Measurements from ENCODE around the gene HNF1B.
A peak's percentile ranks its signal among the peaks of the same experiment; 100 is the strongest.

The HNF1B gene

DNA sequence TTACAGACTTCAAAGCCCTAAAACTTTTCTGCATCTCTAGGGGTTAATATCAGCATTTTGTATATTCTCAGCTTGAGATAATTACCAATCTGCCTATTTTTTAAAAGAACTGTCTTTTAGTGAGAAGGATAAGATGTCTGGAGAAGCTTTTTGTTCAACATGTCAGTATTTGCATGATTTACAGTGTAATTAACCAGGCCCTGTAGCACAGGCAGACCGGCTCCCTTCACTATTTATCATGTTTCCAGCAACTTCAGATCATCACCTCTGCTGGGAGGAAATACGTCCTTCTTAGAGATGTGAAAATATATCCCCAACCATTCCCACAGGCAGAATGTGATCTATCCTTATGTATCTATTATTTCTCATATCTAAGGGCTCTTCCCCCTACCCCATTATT, 93.0 kb downstream of the HNF1B start:
- no peak for DNase-seq (ENCODE audit: extremely low spot score)
- TF ChIP-seq, protein P1, sequence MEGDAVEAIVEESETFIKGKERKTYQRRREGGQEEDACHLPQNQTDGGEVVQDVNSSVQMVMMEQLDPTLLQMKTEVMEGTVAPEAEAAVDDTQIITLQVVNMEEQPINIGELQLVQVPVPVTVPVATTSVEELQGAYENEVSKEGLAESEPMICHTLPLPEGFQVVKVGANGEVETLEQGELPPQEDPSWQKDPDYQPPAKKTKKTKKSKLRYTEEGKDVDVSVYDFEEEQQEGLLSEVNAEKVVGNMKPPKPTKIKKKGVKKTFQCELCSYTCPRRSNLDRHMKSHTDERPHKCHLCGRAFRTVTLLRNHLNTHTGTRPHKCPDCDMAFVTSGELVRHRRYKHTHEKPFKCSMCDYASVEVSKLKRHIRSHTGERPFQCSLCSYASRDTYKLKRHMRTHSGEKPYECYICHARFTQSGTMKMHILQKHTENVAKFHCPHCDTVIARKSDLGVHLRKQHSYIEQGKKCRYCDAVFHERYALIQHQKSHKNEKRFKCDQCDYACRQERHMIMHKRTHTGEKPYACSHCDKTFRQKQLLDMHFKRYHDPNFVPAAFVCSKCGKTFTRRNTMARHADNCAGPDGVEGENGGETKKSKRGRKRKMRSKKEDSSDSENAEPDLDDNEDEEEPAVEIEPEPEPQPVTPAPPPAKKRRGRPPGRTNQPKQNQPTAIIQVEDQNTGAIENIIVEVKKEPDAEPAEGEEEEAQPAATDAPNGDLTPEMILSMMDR (IDR thresholded peaks at IDR 0.05; ENCODE audit: control extremely low read depth, extremely low read depth, low read depth, missing control alignments) = no peak
- ChIA-PET CTCF (interaction anchor here (1.7 to 5.4 kb wide), 3 partner anchors 115 to 164 kb away, joined by 4 to 31 read pairs (median 23); no protein-coding TSS in a partner anchor), POLR2A (no interaction called here)

DNA sequence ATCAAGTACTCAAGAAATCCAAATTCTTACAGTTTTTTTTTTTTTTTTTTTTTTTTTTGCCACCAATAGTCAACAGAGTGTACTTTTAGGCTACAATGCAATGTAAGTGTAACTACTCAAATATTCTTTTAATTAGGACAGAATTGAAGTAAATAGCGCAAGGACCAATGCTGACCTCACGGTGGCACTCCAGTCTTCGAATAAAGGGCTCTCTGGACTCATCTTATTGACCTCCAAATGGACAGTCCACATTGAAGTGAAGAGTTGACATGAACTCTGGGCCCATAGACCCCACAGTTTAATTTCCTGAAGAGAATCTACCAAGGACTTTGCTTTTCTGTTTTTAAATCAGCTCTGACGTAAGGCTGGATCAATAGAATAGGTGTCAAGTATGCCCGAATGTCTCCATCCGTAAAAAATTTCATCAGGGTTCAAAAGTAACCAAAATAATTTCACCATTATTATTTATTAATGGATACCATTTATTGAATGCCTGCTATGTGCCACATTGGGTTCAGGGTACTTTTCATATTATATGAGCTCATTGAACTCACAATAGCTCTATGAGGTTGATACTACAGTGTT, 94.3 kb downstream of the HNF1B start:
- peak; percentile 30 for DNase-seq (ENCODE audit: extremely low spot score)
- POLR2A ChIA-PET = no interaction called here
- CTCF ChIA-PET = interaction anchor here (0.8 to 5.4 kb wide), 10 partner anchors 9 to 194 kb away, joined by 3 to 31 read pairs (median 4); no protein-coding TSS in a partner anchor
- TF ChIP-seq, protein P1 (IDR thresholded peaks at IDR 0.05; ENCODE audit: control extremely low read depth, extremely low read depth, low read depth, missing control alignments) = peak; percentile 48

DNA sequence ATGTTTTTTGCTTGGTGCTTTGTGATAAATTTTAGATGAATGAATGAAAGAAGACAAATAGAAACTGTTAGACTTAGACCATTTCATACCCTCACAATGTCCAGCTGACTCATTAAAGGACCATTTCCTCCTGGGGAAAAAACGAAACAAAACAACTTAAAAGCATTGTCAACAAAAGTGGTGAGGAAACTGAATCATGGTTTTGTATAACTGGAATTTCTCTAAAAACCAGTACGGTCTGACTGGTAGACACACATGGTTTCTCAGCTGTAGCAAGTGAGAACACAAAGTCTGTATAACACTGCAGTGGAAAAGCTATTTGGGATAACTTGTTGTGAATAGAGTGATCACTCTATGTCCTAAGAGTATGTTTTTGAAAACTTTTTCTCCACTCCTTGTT, 96.3 kb downstream of the HNF1B start:
- TF ChIP-seq, protein P1 (IDR thresholded peaks at IDR 0.05; ENCODE audit: control extremely low read depth, extremely low read depth, low read depth, missing control alignments) = no peak
- CTCF ChIA-PET = interaction anchor here (1.9 to 5.4 kb wide), 5 partner anchors 10 to 168 kb away, joined by 5 to 31 read pairs (median 8); no protein-coding TSS in a partner anchor
- DNase-seq (ENCODE audit: extremely low spot score) = no peak
- POLR2A ChIA-PET = no interaction called here

DNA sequence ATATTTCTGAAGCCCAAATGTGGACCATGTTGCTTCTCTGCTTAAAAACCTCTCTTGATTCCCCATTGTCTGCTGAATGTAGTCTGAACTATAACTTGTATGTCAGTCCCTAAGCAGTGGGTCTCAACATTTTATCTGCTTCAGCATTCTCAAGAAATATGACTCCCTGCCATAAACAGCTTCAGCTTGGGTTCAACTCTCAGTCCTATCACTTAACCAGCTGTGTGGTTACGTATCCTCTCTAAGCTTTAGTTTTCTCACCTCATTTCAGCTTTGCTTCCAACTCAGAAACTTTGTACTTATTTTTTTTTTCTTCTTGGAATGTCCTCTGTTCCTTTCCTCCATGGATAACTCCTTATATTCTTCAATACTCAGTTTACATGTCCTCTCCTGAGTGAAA, 97.0 kb downstream of the HNF1B start:
- DNase-seq (ENCODE audit: extremely low spot score) = no peak
- TF ChIP-seq, protein P1 (IDR thresholded peaks at IDR 0.05; ENCODE audit: control extremely low read depth, extremely low read depth, low read depth, missing control alignments) = no peak
- CTCF ChIA-PET = interaction anchor here (1.9 to 5.4 kb wide), 4 partner anchors 9 to 168 kb away, joined by 5 to 31 read pairs (median 7); no protein-coding TSS in a partner anchor
- POLR2A ChIA-PET = no interaction called here

DNA sequence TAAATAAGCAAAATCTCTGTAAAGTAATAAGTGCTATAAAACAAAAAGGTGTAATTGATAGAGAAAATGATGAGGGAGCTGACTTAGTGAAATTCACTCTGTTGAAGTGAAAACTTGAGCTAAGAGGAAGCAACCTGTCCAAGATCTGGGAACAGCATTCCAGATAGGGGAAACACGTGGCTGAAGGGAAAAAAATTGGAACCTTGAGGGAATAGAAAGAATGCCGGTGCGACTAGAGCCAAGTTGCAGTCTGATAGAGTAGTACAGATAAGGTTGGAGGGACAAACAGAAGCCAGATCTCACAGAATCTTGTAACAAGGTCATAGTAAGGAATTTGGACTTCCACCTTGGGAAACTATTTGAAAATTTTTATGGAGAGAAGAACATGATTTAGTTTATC, 101.0 kb downstream of the HNF1B start:
- TF ChIP-seq, protein P1 (IDR thresholded peaks at IDR 0.05; ENCODE audit: control extremely low read depth, extremely low read depth, low read depth, missing control alignments) = no peak
- CTCF ChIA-PET = interaction anchor here (0.8 to 2.0 kb wide), 3 partner anchors 25 to 172 kb away, joined by 3 to 5 read pairs (median 3); no protein-coding TSS in a partner anchor
- DNase-seq (ENCODE audit: extremely low spot score) = no peak
- POLR2A ChIA-PET = no interaction called here

DNA sequence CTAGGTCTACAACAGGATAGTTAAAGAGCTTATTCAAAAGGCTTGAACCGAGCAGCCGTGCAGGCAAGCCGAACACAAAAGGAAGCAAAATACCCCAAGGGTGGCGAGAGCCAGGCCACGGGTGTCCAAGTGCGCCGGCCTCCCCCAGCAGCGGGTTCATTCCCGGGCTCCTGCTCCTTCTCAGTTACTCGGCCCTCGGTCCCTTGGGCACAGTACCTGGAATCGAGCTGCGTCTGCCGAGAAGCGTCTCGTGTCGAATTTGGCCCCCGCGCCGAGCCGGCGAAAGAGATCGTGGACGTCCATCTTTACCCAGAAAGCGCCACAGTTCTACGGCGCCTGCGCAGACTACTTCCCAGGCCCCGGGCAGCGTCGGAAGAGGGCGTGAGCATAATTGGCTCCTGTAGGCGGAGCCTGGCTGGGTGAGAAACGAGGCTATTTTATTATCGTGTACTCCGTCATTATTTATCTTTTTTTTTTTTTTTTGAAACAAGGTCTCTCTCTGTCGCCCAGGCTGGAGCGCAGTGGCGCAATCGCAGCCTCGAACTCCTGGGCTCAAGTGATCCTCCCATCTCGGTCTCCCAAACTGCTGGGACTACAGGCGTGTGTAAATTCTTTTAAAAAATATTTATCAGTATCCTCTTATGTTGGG, 101.6 kb downstream of the HNF1B start, which contains the start of gene DDX52:
DDX52 (minus strand) TSS at position 329 of the 649 bp plus-strand sequence; CDS start at position 303, 26 bp downstream.
- ChIA-PET CTCF (interaction anchor here (0.8 to 1.6 kb wide), 3 partner anchors 25 to 148 kb away, joined by 3 read pairs; partner anchors contain the start of gene SYNRG), POLR2A (no interaction called here)
- TF ChIP-seq, protein P1 (IDR thresholded peaks at IDR 0.05; ENCODE audit: control extremely low read depth, extremely low read depth, low read depth, missing control alignments) = no peak
- peak; percentile 95 for DNase-seq (ENCODE audit: extremely low spot score)

Data from GM10248 (cell line).